ENCODE data around the gene NEK10.
"Not testable (repeated sequence)": the region's sequence is repeated elsewhere in the genome, so short reads cannot be mapped to it uniquely, and the experiment has no call there.

Gene NEK10

DNA sequence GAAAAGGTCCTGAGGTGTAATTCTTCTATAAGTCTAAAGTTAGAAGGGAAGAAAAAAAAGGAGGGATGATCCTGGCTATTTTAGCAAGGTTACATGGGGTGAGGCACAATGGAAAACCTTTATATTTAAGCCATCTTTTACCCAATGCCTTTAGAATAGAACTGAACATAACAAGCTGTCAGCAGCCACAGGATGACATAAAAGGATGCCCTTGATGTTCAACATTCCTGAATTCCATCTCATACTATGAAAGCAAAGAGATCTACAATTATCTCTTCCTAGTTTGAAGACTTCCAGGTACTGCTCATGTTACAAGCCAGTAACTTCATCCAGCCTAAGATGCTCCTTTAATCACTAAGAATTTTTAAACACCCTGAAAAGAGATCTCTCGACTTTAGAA is 26.9 kb downstream of the NEK10 start:
- TF ChIP-seq, protein P1, sequence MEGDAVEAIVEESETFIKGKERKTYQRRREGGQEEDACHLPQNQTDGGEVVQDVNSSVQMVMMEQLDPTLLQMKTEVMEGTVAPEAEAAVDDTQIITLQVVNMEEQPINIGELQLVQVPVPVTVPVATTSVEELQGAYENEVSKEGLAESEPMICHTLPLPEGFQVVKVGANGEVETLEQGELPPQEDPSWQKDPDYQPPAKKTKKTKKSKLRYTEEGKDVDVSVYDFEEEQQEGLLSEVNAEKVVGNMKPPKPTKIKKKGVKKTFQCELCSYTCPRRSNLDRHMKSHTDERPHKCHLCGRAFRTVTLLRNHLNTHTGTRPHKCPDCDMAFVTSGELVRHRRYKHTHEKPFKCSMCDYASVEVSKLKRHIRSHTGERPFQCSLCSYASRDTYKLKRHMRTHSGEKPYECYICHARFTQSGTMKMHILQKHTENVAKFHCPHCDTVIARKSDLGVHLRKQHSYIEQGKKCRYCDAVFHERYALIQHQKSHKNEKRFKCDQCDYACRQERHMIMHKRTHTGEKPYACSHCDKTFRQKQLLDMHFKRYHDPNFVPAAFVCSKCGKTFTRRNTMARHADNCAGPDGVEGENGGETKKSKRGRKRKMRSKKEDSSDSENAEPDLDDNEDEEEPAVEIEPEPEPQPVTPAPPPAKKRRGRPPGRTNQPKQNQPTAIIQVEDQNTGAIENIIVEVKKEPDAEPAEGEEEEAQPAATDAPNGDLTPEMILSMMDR (IDR thresholded peaks at IDR 0.05) = no peak
- DNase-seq (ENCODE audit: low spot score) = no peak
- H3K27ac ChIP-seq = no peak overlapping the region
- no peak overlapping the region for H3K4me3 ChIP-seq

DNA sequence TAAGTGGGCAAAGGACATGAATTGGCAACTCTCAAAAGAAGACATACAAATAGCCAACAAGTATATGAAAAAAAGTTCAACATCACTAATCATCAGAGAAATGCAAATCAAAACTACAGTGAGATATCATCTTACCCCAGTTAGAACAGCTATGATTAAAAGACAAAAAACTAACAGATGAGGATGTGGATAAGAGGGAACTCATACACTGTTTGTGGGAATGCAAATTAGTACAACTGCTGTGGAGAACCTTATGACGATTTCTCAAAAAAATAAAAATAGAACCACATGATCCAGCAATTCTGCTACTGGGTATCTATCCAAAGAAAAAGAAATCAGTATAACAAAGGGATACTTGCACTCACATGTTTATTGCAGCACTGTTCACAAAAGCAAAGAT is 28.6 kb downstream of the NEK10 start:
- H3K4me3 ChIP-seq = no peak overlapping the region
- no peak overlapping the region for H3K27ac ChIP-seq
- TF ChIP-seq, protein P1 (IDR thresholded peaks at IDR 0.05) = no peak
- DNase-seq (ENCODE audit: low spot score) = no peak

- H3K27ac ChIP-seq = no peak overlapping the region
- H3K4me3 ChIP-seq = no peak overlapping the region
- TF ChIP-seq, protein P1 (IDR thresholded peaks at IDR 0.05) = no peak
- DNase-seq (ENCODE audit: low spot score) = no peak
Observed at GRCh38 chr3:27335571-27335970, 33.6 kb downstream of the NEK10 start.

GRCh38 chr3:27333843-27334242 is 35.3 kb downstream of the NEK10 start:
- TF ChIP-seq, protein P1 (IDR thresholded peaks at IDR 0.05) = no peak
- Histone ChIP-seq H3K4me3 (no peak overlapping the region), H3K27ac (no peak overlapping the region)
- no peak for DNase-seq (ENCODE audit: low spot score)

- H3K4me3 ChIP-seq; H3K27ac ChIP-seq; DNase-seq (ENCODE audit: low spot score): not testable (repeated sequence)
Observed at GRCh38 chr3:27328982-27329762, 40.0 kb downstream of the NEK10 start.

- Histone ChIP-seq H3K27ac (peak overlapping the region in 1 of 2 donors; percentile 15), H3K4me3 (no peak overlapping the region)
- TF ChIP-seq, protein P1 (IDR thresholded peaks at IDR 0.05) = no peak
- DNase-seq (ENCODE audit: low spot score) = no peak
Observed at GRCh38 chr3:27326629-27327545, 42.3 kb downstream of the NEK10 start.

DNA sequence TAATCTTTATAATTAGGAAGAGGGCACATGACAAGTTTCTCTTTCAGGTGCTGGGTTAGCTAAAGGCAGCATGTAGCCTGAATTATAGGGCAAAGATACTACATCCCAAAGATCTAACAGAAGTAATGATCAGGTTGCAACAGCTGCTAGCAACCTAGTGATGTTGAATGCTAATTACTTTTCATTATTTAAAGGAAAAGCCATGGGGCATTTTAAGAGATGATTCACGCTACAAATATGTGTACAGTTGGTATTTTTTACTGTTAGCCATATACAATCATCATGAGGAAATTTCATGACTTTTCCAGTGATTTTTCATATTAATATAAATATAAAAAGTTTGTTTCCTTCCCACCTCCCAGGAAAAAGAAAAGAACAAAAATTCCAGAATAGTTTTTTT is 43.0 kb downstream of the NEK10 start:
- no peak overlapping the region for H3K4me3 ChIP-seq
- TF ChIP-seq, protein P1 (IDR thresholded peaks at IDR 0.05) = no peak
- no peak for DNase-seq (ENCODE audit: low spot score)
- peak overlapping the region in 1 of 2 donors; percentile 40 for H3K27ac ChIP-seq

All from coronary artery (tissue), 2 donors.